Upper lobe of right lung (tissue), 1 donor: ENCODE data around the gene SUSD6. TPM values are rescaled to one million over a fixed set of nuclear protein-coding genes. Genes with fewer than 3 reads are reported as not detected.

ENCODE experiments used
- ATAC-seq: fragments of 200-7000 bp; cut with Tn5 transposase; one replicate; pipeline ENCODE4 v1.9.1; 2020; ENCODE audit warnings: mild to moderate bottlenecking, moderate library complexity
- DNase-seq: peaks from one replicate; pipeline ENCODE4 v3.0.0-alpha.2; 2020
- H3K27ac ChIP-seq: fragments of 200-600 bp; one replicate; pipeline ENCODE4 v1.8.0; 2022
- H3K27me3 ChIP-seq: fragments of 200-600 bp; one replicate; pipeline ENCODE4 v1.8.0; 2022; ENCODE audit warnings: mild to moderate bottlenecking
- H3K36me3 ChIP-seq: fragments of 200-600 bp; one replicate; pipeline ENCODE4 v1.8.0; 2022
- H3K4me1 ChIP-seq: fragments of 200-600 bp; one replicate; pipeline ENCODE4 v1.8.0; 2022
- H3K4me3 ChIP-seq: fragments of 200-600 bp; one replicate; pipeline ENCODE4 v1.8.0; 2022; ENCODE audit warnings: mild to moderate bottlenecking
- H3K9me3 ChIP-seq: fragments of 200-600 bp; one replicate; pipeline ENCODE4 v1.8.0; 2022
- CTCF ChIP-seq: fragments of 200-600 bp; IDR thresholded peaks from one replicate; pipeline ENCODE4 v1.8.0; 2022; ENCODE audit warnings: antibody characterized with exemption
- intact Hi-C: fragments of 100-400 bp; cut with DNase I; formaldehyde crosslinking; loops from one replicate; pipeline ENCODE4 v1.11.0; 2022
- total RNA-seq: library from RNA; stranded (reverse); fragmentation: NEBNext Ultra II Directional; extraction: Animal tissue kit (Norgen Biotek cat#: 25700); gene quantifications from one replicate; pipeline ENCODE4 v1.2.1, GENCODE V29; 2021
- donor health status: DM: no; HTN: yes; CAD: no; lungs with severe emphysema.

The SUSD6 gene
- total RNA-seq, 1 donor from 2014 or later: 87.5 TPM

DNA sequence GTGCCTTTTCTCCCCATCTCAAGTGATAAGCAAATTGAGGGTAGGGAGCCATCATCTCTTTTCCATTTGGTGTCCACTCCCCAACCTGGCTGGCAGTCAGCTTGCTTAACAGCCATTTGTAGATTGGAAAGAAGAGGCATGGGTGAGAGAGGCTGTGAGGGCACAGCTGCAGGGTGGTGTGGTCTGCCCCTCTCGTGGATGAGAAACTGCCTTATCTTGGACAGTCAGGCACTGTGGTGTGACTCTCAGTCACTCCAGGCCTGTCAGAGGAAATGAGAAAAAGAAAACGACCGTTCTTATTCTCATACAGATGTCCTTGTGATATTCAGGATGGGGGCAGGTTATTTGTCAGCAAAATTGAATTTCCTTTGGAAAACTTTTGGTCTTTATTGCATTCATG is 90.5 kb downstream of the SUSD6 start:
- TF ChIP-seq CTCF: no peak
- Histone ChIP-seq H3K9me3 (no peaks in the 10 kb centered on the region), H3K4me3 (no peak overlapping the region), H3K27me3 (no peaks in the 10 kb centered on the region), H3K36me3 (peaks cover 36% of the 10 kb centered on the region), H3K4me1 (peaks cover 80% of the 10 kb centered on the region), H3K27ac (peak overlapping the region; percentile 51)
- intact Hi-C loops: loop anchor here (10.0 kb wide), 1 partner anchor 87 kb away; the partner anchor contains the start of gene SUSD6
- peak; percentile 17 for ATAC-seq
- no peak for DNase-seq

DNA sequence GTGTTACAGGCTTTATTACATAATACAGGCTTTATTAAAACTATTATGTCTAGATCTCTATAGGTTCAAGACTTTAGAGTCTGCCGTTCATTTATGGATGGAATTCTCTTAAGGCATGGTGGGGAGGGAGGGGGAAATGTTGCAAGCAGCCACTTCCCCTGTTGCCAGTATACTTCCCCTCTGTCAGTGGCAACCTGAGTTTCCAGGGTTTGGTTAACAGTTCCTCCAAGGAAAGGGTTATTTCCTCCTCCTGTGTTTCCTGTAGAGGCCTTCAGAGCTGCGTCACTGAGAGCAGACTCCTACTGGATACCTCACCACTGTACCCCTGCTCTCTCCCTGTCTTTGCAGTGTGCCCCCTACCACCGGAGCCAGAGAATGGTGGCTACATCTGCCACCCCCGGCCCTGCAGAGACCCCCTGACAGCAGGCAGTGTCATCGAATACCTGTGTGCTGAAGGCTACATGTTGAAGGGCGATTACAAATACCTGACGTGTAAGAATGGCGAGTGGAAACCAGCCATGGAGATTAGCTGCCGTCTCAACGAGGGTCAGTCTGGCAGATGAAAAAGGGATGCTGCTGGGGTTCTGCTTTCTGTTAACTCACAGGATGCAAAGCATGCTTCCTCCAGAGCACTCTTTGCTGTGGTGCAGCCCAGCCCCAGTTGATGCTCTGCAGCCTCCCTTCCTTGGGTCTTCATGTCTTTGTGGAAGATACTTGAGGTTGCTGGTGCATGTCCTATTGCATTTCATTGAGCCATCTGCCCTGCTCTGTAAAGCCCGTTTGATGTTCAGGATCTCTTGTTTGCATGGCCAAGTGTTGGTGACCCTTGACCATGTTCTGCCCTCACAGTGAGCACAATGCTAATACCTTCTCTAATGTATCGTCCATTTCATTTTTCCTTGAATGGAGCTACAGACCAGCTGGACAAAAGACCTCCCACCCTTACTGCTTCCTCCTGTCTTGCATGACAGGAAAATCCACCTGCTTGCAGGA is 91.9 kb downstream of the SUSD6 start:
- H3K27ac ChIP-seq: peak overlapping the region; percentile 51
- peaks cover 51% of the 10 kb centered on the region for H3K36me3 ChIP-seq
- intact Hi-C loops: loop anchor here (10.0 kb wide), 1 partner anchor 89 kb away; the partner anchor contains the start of gene SUSD6

GRCh38 chr14:69704319-69704718 is 92.9 kb downstream of the SUSD6 start:
- Histone ChIP-seq H3K27ac (no peak overlapping the region), H3K9me3 (no peaks in the 10 kb centered on the region), H3K4me1 (peaks cover 59% of the 10 kb centered on the region), H3K36me3 (peaks cover 61% of the 10 kb centered on the region), H3K4me3 (no peak overlapping the region), H3K27me3 (no peaks in the 10 kb centered on the region)
- ATAC-seq: no peak
- intact Hi-C loops: loop anchor here (10.0 kb wide), 1 partner anchor 90 kb away; the partner anchor contains the start of gene SUSD6
- TF ChIP-seq CTCF: no peak
- no peak for DNase-seq

More for the DNA sequence above, 91.9 kb downstream of the SUSD6 start:
- no peak overlapping the region for H3K4me3 ChIP-seq
- ATAC-seq: peak; percentile 84
- no peak for DNase-seq
- H3K9me3 ChIP-seq: no peaks in the 10 kb centered on the region
- no peak for TF ChIP-seq CTCF
- peaks cover 67% of the 10 kb centered on the region for H3K4me1 ChIP-seq
- no peaks in the 10 kb centered on the region for H3K27me3 ChIP-seq

DNA sequence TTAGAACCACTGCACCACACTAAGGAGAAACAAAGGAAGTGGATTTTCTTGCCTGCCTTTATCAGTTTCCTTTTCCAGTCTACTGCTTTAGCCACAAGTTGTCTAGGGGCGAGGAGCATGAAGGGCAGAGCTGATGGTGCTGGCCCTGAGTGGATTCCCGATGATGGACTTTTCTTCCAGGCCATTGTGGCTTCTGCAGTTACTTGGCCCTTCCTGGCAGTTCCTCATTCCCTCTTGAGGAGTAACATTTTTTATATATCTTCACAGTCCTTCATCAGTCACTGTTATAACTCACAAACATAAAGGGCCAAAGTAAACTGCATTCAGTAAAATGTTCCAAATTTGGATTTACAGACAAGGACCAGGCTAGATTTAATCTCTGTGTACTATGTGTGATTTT is 94.3 kb downstream of the SUSD6 start:
- intact Hi-C loops: loop anchor here (10.0 kb wide), 1 partner anchor 91 kb away; the partner anchor contains the start of gene SUSD6
- peaks cover 75% of the 10 kb centered on the region for H3K36me3 ChIP-seq

GRCh38 chr14:69708049-69708448 is 96.7 kb downstream of the SUSD6 start:
- no peak for ATAC-seq
- intact Hi-C loops: loop anchor here (10.0 kb wide), 1 partner anchor 93 kb away; the partner anchor contains the start of gene SUSD6
- no peak overlapping the region for H3K27ac ChIP-seq
- TF ChIP-seq CTCF: no peak
- no peak for DNase-seq
- H3K36me3 ChIP-seq: peaks cover 77% of the 10 kb centered on the region
- H3K9me3 ChIP-seq: no peaks in the 10 kb centered on the region
- H3K4me1 ChIP-seq: peaks cover 52% of the 10 kb centered on the region
- H3K4me3 ChIP-seq: no peak overlapping the region
- no peaks in the 10 kb centered on the region for H3K27me3 ChIP-seq

More for the DNA sequence above, 94.3 kb downstream of the SUSD6 start:
- H3K4me1 ChIP-seq: peaks cover 51% of the 10 kb centered on the region
- no peak overlapping the region for H3K4me3 ChIP-seq
- ATAC-seq (no peak), DNase-seq (no peak)
- TF ChIP-seq CTCF: no peak
- H3K27ac ChIP-seq: no peak overlapping the region
- H3K27me3 ChIP-seq: no peaks in the 10 kb centered on the region
- no peaks in the 10 kb centered on the region for H3K9me3 ChIP-seq
